ENCODE results near the gene CHAF1B. TPM values are rescaled to one million over a fixed set of nuclear protein-coding genes. Genes with fewer than 3 reads are reported as not detected.

CHAF1B gene
- total RNA-seq, 2 experiments from 2014 or later, result 30.9 to 34.7 TPM

DNA sequence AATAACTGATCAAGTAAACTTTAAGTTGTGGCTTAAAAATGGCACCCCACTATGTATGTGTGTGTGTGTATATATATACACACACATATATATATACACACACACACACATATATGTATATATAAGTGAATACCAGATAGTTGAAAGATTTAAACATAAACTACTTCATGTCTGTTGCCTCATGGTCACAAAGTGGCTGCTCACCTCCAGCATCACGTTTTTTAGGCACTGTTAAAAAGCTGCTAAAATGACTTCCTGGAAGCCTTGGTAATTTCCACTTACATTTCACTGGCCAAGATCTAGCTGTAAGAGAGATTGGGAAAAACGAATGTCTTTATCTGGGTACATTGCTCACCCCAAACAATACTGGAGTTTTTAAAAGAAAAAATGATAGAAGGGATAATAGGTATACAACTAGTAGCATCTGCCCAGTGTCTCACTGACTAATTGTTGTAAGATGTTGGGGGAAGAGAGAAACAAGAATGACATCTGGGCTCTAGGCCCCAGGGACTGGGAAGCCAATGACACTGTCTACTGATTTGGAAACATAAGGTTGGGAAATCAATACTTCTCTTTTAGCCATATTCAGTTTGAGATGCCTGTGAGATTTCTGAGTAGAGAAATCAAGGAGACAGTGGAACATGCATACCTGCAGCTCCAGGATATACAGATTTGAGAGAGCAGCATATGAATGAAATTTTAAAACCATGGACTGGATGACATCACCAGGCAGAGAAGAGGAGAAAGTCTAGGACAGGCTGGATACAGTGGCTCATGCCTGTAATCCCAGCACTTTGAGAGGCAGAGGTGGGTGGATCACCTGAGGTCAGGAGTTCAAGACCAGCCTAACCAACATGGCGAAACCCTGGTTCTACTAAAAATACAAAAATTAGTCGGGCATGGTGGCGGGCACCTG is 51.9 kb downstream of the CHAF1B start:
- Mint-ChIP-seq H3K9me3 (peaks cover 4% of the 10 kb centered on the region), H3K36me3 (ENCODE audit: low read depth) (no peaks in the 10 kb centered on the region), H3K27ac (no peak overlapping the region), H3K4me3 (no peak overlapping the region), H3K27me3 (peaks cover 18% of the 10 kb centered on the region), H3K4me1 (ENCODE audit: low read depth) (peaks cover 5% of the 10 kb centered on the region)
- DNase-seq (no peak), ATAC-seq (no peak)
- ChIA-PET POLR2A (interaction anchor here (1.0 kb wide), 1 partner anchor 66 kb away, joined by 3 read pairs; no protein-coding TSS in a partner anchor), CTCF (interaction anchor here (1.1 kb wide), 1 partner anchor 18 kb away, joined by 3 read pairs; no protein-coding TSS in a partner anchor)
- intact Hi-C loops (cut with micrococcal nuclease), result no loop called here
- TF ChIP-seq, protein P1, sequence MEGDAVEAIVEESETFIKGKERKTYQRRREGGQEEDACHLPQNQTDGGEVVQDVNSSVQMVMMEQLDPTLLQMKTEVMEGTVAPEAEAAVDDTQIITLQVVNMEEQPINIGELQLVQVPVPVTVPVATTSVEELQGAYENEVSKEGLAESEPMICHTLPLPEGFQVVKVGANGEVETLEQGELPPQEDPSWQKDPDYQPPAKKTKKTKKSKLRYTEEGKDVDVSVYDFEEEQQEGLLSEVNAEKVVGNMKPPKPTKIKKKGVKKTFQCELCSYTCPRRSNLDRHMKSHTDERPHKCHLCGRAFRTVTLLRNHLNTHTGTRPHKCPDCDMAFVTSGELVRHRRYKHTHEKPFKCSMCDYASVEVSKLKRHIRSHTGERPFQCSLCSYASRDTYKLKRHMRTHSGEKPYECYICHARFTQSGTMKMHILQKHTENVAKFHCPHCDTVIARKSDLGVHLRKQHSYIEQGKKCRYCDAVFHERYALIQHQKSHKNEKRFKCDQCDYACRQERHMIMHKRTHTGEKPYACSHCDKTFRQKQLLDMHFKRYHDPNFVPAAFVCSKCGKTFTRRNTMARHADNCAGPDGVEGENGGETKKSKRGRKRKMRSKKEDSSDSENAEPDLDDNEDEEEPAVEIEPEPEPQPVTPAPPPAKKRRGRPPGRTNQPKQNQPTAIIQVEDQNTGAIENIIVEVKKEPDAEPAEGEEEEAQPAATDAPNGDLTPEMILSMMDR (IDR thresholded peaks at IDR 0.05), result no peak

DNA sequence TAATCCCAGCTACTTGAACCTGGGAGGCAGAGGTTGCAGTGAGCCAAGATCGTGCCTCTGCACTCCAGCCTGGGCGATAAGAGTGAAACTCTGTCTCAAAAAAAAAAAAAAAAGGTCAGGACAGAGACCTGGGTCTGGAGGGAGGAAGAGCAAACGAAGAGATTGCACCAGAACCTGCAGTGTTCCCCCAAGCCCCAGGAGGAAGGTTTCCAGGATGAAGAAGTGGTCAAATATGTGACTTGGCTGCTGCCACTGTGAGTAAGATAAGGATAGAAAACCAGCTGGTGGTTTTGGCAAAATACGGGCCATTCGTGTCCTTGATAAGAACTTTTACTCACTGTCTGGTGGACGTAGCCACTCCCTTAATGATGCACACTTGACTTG is 52.5 kb downstream of the CHAF1B start:
- ChIA-PET POLR2A (no interaction called here), CTCF (no interaction called here)
- Mint-ChIP-seq H3K27me3 (peaks cover 14% of the 10 kb centered on the region), H3K27ac (no peak overlapping the region), H3K4me3 (no peak overlapping the region), H3K9me3 (peaks cover 4% of the 10 kb centered on the region), H3K4me1 (ENCODE audit: low read depth) (peaks cover 5% of the 10 kb centered on the region), H3K36me3 (ENCODE audit: low read depth) (no peaks in the 10 kb centered on the region)
- ATAC-seq, result no peak
- intact Hi-C loops (cut with micrococcal nuclease), result no loop called here
- TF ChIP-seq, protein P1 (IDR thresholded peaks at IDR 0.05), result no peak
- no peak for DNase-seq

DNA sequence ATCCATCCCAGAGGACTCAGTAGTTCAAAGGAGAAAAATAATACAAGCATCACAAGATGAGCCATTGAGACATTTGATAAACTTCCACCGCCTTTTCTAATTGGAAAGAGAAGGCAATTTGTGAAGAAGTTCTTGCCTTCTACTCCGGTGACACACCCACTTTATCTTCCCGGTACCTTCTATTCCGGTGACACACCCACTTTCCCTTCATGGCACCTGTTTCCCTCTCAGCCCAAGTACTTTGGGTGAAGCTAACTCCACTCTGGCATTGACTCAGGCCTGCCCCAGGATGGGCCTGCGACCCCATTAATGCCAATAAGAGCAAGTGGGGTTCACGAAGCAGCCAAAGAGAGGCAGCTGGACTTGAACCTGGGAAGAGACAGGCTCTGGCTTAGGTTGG is 56.5 kb downstream of the CHAF1B start:
- DNase-seq, result no peak
- CTCF ChIA-PET, result interaction anchor here (0.9 kb wide), 1 partner anchor 12 kb away, joined by 4 read pairs; no protein-coding TSS in a partner anchor
- no peak overlapping the region for H3K27ac Mint-ChIP-seq
- ATAC-seq, result no peak
- H3K9me3 Mint-ChIP-seq, result peaks cover 4% of the 10 kb centered on the region
- TF ChIP-seq, protein P1 (IDR thresholded peaks at IDR 0.05), result no peak
- H3K27me3 Mint-ChIP-seq, result peaks cover 7% of the 10 kb centered on the region
- no peak overlapping the region for H3K4me3 Mint-ChIP-seq
- peaks cover 8% of the 10 kb centered on the region for H3K4me1 Mint-ChIP-seq (ENCODE audit: low read depth)
- intact Hi-C loops (cut with micrococcal nuclease), result no loop called here
- POLR2A ChIA-PET, result no interaction called here
- H3K36me3 Mint-ChIP-seq (ENCODE audit: low read depth), result no peaks in the 10 kb centered on the region

DNA sequence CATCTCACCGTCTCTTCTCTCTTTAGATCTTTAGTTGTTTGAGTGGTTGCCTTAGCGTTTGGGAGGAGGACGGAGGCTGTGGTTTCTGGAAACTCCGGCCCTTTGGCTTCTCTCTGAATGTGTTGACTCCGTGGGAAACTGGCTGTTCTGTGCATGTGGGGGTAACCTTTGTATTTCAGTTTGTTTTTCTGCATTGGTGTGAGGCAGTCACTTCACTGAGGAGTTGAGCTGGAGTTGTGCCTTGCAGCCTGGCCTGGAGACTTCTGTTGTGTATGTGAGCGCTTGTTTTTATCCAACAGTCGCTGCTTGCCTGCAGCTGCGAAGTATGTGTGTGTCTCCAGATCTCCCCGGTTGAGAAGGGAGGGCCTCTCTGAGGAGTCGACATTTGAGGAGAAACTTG is 61.1 kb downstream of the CHAF1B start:
- peaks cover 2% of the 10 kb centered on the region for H3K27me3 Mint-ChIP-seq
- DNase-seq, result no peak
- peaks cover 3% of the 10 kb centered on the region for H3K4me1 Mint-ChIP-seq (ENCODE audit: low read depth)
- intact Hi-C loops (cut with micrococcal nuclease), result no loop called here
- TF ChIP-seq, protein P1 (IDR thresholded peaks at IDR 0.05), result no peak
- no peak overlapping the region for H3K27ac Mint-ChIP-seq
- no peaks in the 10 kb centered on the region for H3K36me3 Mint-ChIP-seq (ENCODE audit: low read depth)
- no peak overlapping the region for H3K4me3 Mint-ChIP-seq
- CTCF ChIA-PET, result no interaction called here
- ATAC-seq, result no peak
- POLR2A ChIA-PET, result no interaction called here
- H3K9me3 Mint-ChIP-seq, result no peaks in the 10 kb centered on the region

DNA sequence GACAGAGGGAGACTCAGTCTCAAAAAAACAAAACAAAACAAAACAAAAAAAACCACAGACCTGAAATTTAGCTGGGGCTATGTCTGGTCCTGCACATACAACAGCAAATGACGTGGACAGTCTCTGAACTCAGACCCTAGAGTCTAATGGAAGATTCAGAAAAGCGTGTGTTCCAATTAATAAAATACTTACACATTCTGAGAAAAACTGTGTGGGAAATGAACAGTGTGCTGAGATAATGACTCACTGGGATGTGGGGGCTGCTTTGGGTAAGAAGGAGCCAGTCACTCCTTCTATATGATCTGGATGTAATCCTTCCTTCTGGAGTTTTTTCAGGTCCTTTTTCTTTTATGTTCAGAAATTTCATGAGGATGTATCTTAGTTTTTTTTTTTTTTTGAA is 65.3 kb downstream of the CHAF1B start:
- Mint-ChIP-seq H3K27ac (no peak overlapping the region), H3K4me3 (no peak overlapping the region), H3K4me1 (ENCODE audit: low read depth) (no peaks in the 10 kb centered on the region), H3K36me3 (ENCODE audit: low read depth) (no peaks in the 10 kb centered on the region), H3K9me3 (no peaks in the 10 kb centered on the region), H3K27me3 (peaks cover 1% of the 10 kb centered on the region)
- ChIA-PET CTCF (no interaction called here), POLR2A (no interaction called here)
- no peak for ATAC-seq
- intact Hi-C loops (cut with micrococcal nuclease), result no loop called here
- TF ChIP-seq, protein P1 (IDR thresholded peaks at IDR 0.05), result no peak
- no peak for DNase-seq

All from activated CD8-positive, alpha-beta T cell treated with anti-CD3 and anti-CD28 coated beads for 36 hours (primary cell).